Vagina (tissue), 2 donors: ENCODE results near the gene TGIF2.

Source experiments
- POLR2A ChIP-seq, 2 donors: fragments of 450-650 bp; IDR thresholded peaks; one replicate each; pipeline ENCODE4 v1.6.1; 2017; ENCODE audit warnings: antibody characterized with exemption in 2 of 2, mild to moderate bottlenecking in 2 of 2, moderate library complexity in 2 of 2
- POLR2AphosphoS5 ChIP-seq, 2 donors: sonication (generic); formaldehyde crosslinking; IDR thresholded peaks; one replicate each; pipeline ENCODE4 v1.9.0; 2017; ENCODE audit warnings: antibody characterized with exemption in 2 of 2, mild to moderate bottlenecking in 2 of 2, low read depth in 1 of 2; ENCODE audit not compliant: insufficient read depth in 1 of 2
- TF ChIP-seq, protein P1 (sequence below), 3 experiments: fragments of 450-650 bp in 2 of 3; fragments of 200-600 bp in 1 of 3; sonication (generic) in 1 of 3; IDR thresholded peaks; one replicate each; pipeline ENCODE4 v1.5.1; 2017 to 2019; ENCODE audit warnings: antibody characterized with exemption in 3 of 3, mild to moderate bottlenecking in 2 of 3, moderate library complexity in 2 of 3

DNA sequence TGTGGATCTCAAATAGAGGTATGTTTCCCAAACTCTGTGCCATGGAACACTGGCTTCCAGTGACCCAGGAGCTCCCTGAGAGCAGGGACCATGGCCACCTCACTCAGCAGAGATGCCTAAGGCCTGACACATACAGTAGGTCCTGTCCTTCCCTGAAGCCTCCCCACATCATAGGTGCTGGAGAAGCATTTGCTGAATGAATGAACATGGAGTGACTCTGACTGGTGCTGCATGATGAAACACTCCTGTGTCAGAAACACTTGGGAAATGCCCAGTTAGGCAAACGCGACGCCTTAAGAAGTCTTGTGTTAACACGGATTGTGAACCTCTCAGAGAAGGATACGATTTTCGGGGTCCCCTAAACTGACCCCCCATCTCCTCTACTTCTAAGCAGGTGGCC is 58.2 kb downstream of the TGIF2 start:
- TF ChIP-seq, protein P1, sequence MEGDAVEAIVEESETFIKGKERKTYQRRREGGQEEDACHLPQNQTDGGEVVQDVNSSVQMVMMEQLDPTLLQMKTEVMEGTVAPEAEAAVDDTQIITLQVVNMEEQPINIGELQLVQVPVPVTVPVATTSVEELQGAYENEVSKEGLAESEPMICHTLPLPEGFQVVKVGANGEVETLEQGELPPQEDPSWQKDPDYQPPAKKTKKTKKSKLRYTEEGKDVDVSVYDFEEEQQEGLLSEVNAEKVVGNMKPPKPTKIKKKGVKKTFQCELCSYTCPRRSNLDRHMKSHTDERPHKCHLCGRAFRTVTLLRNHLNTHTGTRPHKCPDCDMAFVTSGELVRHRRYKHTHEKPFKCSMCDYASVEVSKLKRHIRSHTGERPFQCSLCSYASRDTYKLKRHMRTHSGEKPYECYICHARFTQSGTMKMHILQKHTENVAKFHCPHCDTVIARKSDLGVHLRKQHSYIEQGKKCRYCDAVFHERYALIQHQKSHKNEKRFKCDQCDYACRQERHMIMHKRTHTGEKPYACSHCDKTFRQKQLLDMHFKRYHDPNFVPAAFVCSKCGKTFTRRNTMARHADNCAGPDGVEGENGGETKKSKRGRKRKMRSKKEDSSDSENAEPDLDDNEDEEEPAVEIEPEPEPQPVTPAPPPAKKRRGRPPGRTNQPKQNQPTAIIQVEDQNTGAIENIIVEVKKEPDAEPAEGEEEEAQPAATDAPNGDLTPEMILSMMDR (IDR thresholded peaks at IDR 0.05), result no peak
- TF ChIP-seq POLR2AphosphoS5 (IDR thresholded peaks at IDR 0.05; ENCODE audit: insufficient read depth in 1 of 2, low read depth in 1 of 2) (no peak), POLR2A (IDR thresholded peaks at IDR 0.05) (no peak)
